ENCODE measurements around the gene RBM47.

- TF ChIP-seq, protein P1, sequence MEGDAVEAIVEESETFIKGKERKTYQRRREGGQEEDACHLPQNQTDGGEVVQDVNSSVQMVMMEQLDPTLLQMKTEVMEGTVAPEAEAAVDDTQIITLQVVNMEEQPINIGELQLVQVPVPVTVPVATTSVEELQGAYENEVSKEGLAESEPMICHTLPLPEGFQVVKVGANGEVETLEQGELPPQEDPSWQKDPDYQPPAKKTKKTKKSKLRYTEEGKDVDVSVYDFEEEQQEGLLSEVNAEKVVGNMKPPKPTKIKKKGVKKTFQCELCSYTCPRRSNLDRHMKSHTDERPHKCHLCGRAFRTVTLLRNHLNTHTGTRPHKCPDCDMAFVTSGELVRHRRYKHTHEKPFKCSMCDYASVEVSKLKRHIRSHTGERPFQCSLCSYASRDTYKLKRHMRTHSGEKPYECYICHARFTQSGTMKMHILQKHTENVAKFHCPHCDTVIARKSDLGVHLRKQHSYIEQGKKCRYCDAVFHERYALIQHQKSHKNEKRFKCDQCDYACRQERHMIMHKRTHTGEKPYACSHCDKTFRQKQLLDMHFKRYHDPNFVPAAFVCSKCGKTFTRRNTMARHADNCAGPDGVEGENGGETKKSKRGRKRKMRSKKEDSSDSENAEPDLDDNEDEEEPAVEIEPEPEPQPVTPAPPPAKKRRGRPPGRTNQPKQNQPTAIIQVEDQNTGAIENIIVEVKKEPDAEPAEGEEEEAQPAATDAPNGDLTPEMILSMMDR (tag by site-specific recombination; IDR thresholded peaks at IDR 0.05), result no peak
- TF ChIP-seq TCF7L2 (IDR thresholded peaks at IDR 0.05; ENCODE audit: borderline replicate concordance, low read depth, low read length) (no peak), BCL11A (tag by site-specific recombination; IDR thresholded peaks at IDR 0.05; ENCODE audit: low read depth) (no peak), ZNF366 (tag by site-specific recombination; conservative IDR thresholded peaks at IDR 0.05) (no peak), ZNF514 (tag by site-specific recombination; IDR thresholded peaks at IDR 0.05) (no peak), ZBTB7A (tag by site-specific recombination; IDR thresholded peaks at IDR 0.05; ENCODE audit: low read depth) (no peak), ZNF629 (tag by site-specific recombination; IDR thresholded peaks at IDR 0.05) (no peak), ZFP3 (tag by site-specific recombination; IDR thresholded peaks at IDR 0.05; ENCODE audit: low read depth) (no peak), YY2 (tag by site-specific recombination; IDR thresholded peaks at IDR 0.05) (no peak), ZBTB11 (tag by site-specific recombination; conservative IDR thresholded peaks at IDR 0.05; ENCODE audit: low read depth) (no peak), ZFHX2 (tag by site-specific recombination; conservative IDR thresholded peaks at IDR 0.05) (0 out of 2 replicates have a peak, but pooled peaks have one; percentile 10)
- TF ChIP-seq, protein P2, sequence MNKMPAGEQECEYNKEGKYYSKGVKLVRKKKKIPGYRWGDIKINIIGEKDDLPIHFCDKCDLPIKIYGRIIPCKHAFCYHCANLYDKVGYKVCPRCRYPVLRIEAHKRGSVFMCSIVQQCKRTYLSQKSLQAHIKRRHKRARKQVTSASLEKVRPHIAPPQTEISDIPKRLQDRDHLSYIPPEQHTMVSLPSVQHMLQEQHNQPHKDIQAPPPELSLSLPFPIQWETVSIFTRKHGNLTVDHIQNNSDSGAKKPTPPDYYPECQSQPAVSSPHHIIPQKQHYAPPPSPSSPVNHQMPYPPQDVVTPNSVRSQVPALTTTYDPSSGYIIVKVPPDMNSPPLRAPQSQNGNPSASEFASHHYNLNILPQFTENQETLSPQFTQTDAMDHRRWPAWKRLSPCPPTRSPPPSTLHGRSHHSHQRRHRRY (tag by site-specific recombination; IDR thresholded peaks at IDR 0.05), result no peak
- TF ChIP-seq, protein P3, sequence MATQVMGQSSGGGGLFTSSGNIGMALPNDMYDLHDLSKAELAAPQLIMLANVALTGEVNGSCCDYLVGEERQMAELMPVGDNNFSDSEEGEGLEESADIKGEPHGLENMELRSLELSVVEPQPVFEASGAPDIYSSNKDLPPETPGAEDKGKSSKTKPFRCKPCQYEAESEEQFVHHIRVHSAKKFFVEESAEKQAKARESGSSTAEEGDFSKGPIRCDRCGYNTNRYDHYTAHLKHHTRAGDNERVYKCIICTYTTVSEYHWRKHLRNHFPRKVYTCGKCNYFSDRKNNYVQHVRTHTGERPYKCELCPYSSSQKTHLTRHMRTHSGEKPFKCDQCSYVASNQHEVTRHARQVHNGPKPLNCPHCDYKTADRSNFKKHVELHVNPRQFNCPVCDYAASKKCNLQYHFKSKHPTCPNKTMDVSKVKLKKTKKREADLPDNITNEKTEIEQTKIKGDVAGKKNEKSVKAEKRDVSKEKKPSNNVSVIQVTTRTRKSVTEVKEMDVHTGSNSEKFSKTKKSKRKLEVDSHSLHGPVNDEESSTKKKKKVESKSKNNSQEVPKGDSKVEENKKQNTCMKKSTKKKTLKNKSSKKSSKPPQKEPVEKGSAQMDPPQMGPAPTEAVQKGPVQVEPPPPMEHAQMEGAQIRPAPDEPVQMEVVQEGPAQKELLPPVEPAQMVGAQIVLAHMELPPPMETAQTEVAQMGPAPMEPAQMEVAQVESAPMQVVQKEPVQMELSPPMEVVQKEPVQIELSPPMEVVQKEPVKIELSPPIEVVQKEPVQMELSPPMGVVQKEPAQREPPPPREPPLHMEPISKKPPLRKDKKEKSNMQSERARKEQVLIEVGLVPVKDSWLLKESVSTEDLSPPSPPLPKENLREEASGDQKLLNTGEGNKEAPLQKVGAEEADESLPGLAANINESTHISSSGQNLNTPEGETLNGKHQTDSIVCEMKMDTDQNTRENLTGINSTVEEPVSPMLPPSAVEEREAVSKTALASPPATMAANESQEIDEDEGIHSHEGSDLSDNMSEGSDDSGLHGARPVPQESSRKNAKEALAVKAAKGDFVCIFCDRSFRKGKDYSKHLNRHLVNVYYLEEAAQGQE (tag by site-specific recombination; IDR thresholded peaks at IDR 0.05), result no peak
Measured at GRCh38 chr4:40550948-40551462, 78.7 kb downstream of the RBM47 start.
